H1 (cell line): ENCODE measurements around the gene PUS3. TPM values are rescaled to one million over a fixed set of nuclear protein-coding genes. Genes with fewer than 3 reads are reported as not detected.

Experiments
- CTCF ChIA-PET: fragments of 300-600 bp; sonication (Branson Sonifier 250); formaldehyde crosslinking; loops from one replicate; lab custom pipeline; 2021; ENCODE audit not compliant: partially characterized antibody; lab: Charles Lee
- POLR2A ChIA-PET: fragments of 300-600 bp; sonication (Branson Sonifier 250); formaldehyde crosslinking; loops from one replicate; lab custom pipeline; 2021; ENCODE audit warnings: inconsistent platforms; ENCODE audit not compliant: partially characterized antibody; lab: Charles Lee
- DNase-seq, 2 experiments: peaks; one replicate each; pipeline versions ENCODE4 v3.0.0 to v3.0.0-alpha.2; 2010 to 2022; ENCODE audit warnings: low spot score in 2 of 2, low read depth in 1 of 2, mixed read lengths in 1 of 2
- FAIRE-seq: peaks from 2 replicates; lab custom pipeline; 2011; peaks lifted over from hg19 to GRCh38; lab: Jason Lieb, UNC
- H2AFZ ChIP-seq: 2 replicates; pipeline ENCODE4 v1.8.1; 2012; ENCODE audit warnings: low read length, inconsistent platforms
- H2AK5ac ChIP-seq: 2 replicates; pipeline ENCODE4 v1.6.1; 2013; ENCODE audit warnings: low read depth, low read length
- H2BK120ac ChIP-seq: replicated peaks from 2 replicates; pipeline ENCODE3; 2013; ENCODE audit warnings: low read depth, low read length, inconsistent platforms
- H2BK12ac ChIP-seq: 2 replicates; pipeline ENCODE4 v1.6.1; 2013; ENCODE audit warnings: low read depth, low read length
- H2BK15ac ChIP-seq: 2 replicates; pipeline ENCODE4 v1.6.1; 2013; ENCODE audit warnings: low read length
- H2BK20ac ChIP-seq: 2 replicates; pipeline ENCODE4 v1.6.1; 2013; ENCODE audit warnings: low read length
- H2BK5ac ChIP-seq: 2 replicates; pipeline ENCODE4 v1.6.1; 2013; ENCODE audit warnings: low read depth, low read length
- H3K14ac ChIP-seq: 2 replicates; pipeline ENCODE4 v1.6.1; 2013; ENCODE audit warnings: inconsistent platforms; ENCODE audit not compliant: insufficient read length
- H3K18ac ChIP-seq: 2 replicates; pipeline ENCODE4 v1.6.1; 2013; ENCODE audit warnings: low read length; ENCODE audit errors: extremely low read depth
- H3K23ac ChIP-seq: 2 replicates; pipeline ENCODE4 v1.6.1; 2013; ENCODE audit warnings: inconsistent platforms; ENCODE audit not compliant: insufficient read length
- H3K23me2 ChIP-seq: 2 replicates; pipeline ENCODE4 v1.6.1; 2013; ENCODE audit warnings: low read depth, low read length
- H3K27ac ChIP-seq: 2 replicates; pipeline ENCODE4 v1.6.1; 2011; ENCODE audit warnings: low read depth, low read length, inconsistent platforms
- H3K27me3 ChIP-seq, 4 experiments: replicated peaks in 1 of 4; 1 replicate in 1 of 4; 2 replicates in 3 of 4; pipeline versions ENCODE4 v1.6.1 to v1.8.1; 2011 to 2013; ENCODE audit warnings: low read length in 3 of 4, mild to moderate bottlenecking in 3 of 4, inconsistent platforms in 2 of 4, mixed read lengths in 2 of 4, moderate library complexity in 1 of 4; ENCODE audit not compliant: control insufficient read depth in 3 of 4, insufficient read depth in 3 of 4; ENCODE audit errors: extremely low read depth in 1 of 4
- H3K36me3 ChIP-seq, 4 experiments: 2 replicates each; pipeline versions ENCODE4 v1.6.1 to v1.8.1; 2011 to 2013; ENCODE audit warnings: mild to moderate bottlenecking in 4 of 4, low read length in 3 of 4, moderate library complexity in 2 of 4, control low read depth in 1 of 4, inconsistent platforms in 1 of 4; ENCODE audit not compliant: insufficient read depth in 4 of 4, control insufficient read depth in 2 of 4
- H3K4ac ChIP-seq: replicated peaks from 2 replicates; pipeline ENCODE3; 2013; ENCODE audit warnings: low read length, low read depth, mixed read lengths, inconsistent platforms; ENCODE audit not compliant: insufficient read length
- H3K4me1 ChIP-seq, 4 experiments: replicated peaks in 1 of 4; 1 replicate in 1 of 4; 2 replicates in 3 of 4; pipeline versions ENCODE4 v1.6.1 to v1.8.1; 2011 to 2013; ENCODE audit warnings: low read length in 3 of 4, inconsistent platforms in 2 of 4, mixed read lengths in 1 of 4; ENCODE audit not compliant: insufficient read depth in 4 of 4, control insufficient read depth in 3 of 4
- H3K4me2 ChIP-seq, 2 experiments: 2 replicates each; pipeline versions ENCODE4 v1.6.1 to v1.8.1; 2011 to 2013; ENCODE audit warnings: low read depth in 2 of 2, low read length in 2 of 2, control low read depth in 1 of 2, inconsistent platforms in 1 of 2, mild to moderate bottlenecking in 1 of 2; ENCODE audit not compliant: insufficient read depth in 1 of 2
- H3K4me3 ChIP-seq, 4 experiments: fragments of 200-600, 300-600 bp in 1 of 4; sonication (generic), shearing (Covaris generic), sonication (Bioruptor Twin) in 1 of 4; 2 replicates each; pipeline versions ENCODE4 v1.5.1 to v1.8.1; 2011 to 2016; ENCODE audit warnings: low read length in 4 of 4, low read depth in 3 of 4, control low read depth in 2 of 4, inconsistent platforms in 2 of 4, mild to moderate bottlenecking in 2 of 4, mixed read lengths in 1 of 4, moderate library complexity in 1 of 4; ENCODE audit not compliant: insufficient read depth in 2 of 4; ENCODE audit errors: extremely low read depth in 1 of 4
- H3K56ac ChIP-seq: replicated peaks from 2 replicates; pipeline ENCODE3; 2013; ENCODE audit warnings: low read depth, mild to moderate bottlenecking, mixed read lengths, low read length, inconsistent platforms; ENCODE audit not compliant: insufficient read length
- H3K79me1 ChIP-seq: 2 replicates; pipeline ENCODE4 v1.6.1; 2013; ENCODE audit warnings: low read depth, low read length, control low read depth
- H3K79me2 ChIP-seq, 2 experiments: 2 replicates each; pipeline versions ENCODE4 v1.6.1 to v1.8.1; 2012 to 2013; ENCODE audit warnings: low read length in 2 of 2, mild to moderate bottlenecking in 2 of 2, inconsistent platforms in 1 of 2; ENCODE audit not compliant: insufficient read depth in 2 of 2, control insufficient read depth in 1 of 2
- H3K9ac ChIP-seq, 4 experiments: replicated peaks in 1 of 4; 1 replicate in 1 of 4; 2 replicates in 3 of 4; pipeline versions ENCODE4 v1.6.1 to v1.8.1; 2011 to 2013; ENCODE audit warnings: low read depth in 3 of 4, low read length in 3 of 4, control low read depth in 2 of 4, mild to moderate bottlenecking in 2 of 4, moderate library complexity in 2 of 4, inconsistent platforms in 1 of 4; ENCODE audit errors: extremely low read depth in 1 of 4
- H3K9me3 ChIP-seq, 2 experiments: 2 replicates each; pipeline versions ENCODE4 v1.6.1 to v1.8.1; 2012 to 2013; ENCODE audit warnings: mild to moderate bottlenecking in 2 of 2, moderate library complexity in 2 of 2, control low read depth in 1 of 2, inconsistent platforms in 1 of 2, low read depth in 1 of 2, low read length in 1 of 2, mixed read lengths in 1 of 2; ENCODE audit not compliant: insufficient read depth in 2 of 2
- H4K20me1 ChIP-seq, 2 experiments: replicated peaks in 1 of 2; 2 replicates each; pipeline versions ENCODE3 to v1.8.1; 2011 to 2013; ENCODE audit warnings: inconsistent platforms in 2 of 2, low read length in 2 of 2, mild to moderate bottlenecking in 1 of 2; ENCODE audit not compliant: insufficient read depth in 2 of 2, control insufficient read depth in 1 of 2
- H4K5ac ChIP-seq: 2 replicates; pipeline ENCODE4 v1.6.1; 2013; ENCODE audit warnings: low read length, low read depth, mixed read lengths, inconsistent platforms; ENCODE audit not compliant: insufficient read length
- H4K8ac ChIP-seq: 2 replicates; pipeline ENCODE4 v1.8.0; 2013; ENCODE audit warnings: mild to moderate bottlenecking, moderate library complexity, low read length, inconsistent platforms; ENCODE audit not compliant: insufficient read depth; ENCODE audit errors: extremely low read depth
- H4K91ac ChIP-seq: replicated peaks from 2 replicates; pipeline ENCODE3; 2013; ENCODE audit warnings: low read length, mixed read lengths, inconsistent platforms; ENCODE audit not compliant: insufficient read length
- BRCA1 ChIP-seq: IDR thresholded peaks from 2 replicates; pipeline ENCODE4 v1.6.1; 2012; ENCODE audit warnings: low read depth, low read length, improper control_type of control experiment
- CEBPB ChIP-seq: IDR thresholded peaks from 2 replicates; pipeline ENCODE4 v1.6.1; 2012; ENCODE audit warnings: low read depth, low read length
- EZH2 ChIP-seq: fragments of 200-600 bp; sonication (generic); IDR thresholded peaks from 2 replicates; pipeline ENCODE4 v1.7.1; 2012; ENCODE audit warnings: low read depth, mild to moderate bottlenecking, moderate library complexity, low read length, inconsistent platforms; ENCODE audit not compliant: severe bottlenecking
- HDAC2 ChIP-seq, 2 experiments: fragments of 300-600 bp in 1 of 2; sonication (generic) in 1 of 2; IDR thresholded peaks; 2 replicates each; pipeline ENCODE4 v1.6.1; 2011 to 2012; ENCODE audit warnings: low read depth in 2 of 2, low read length in 2 of 2, mild to moderate bottlenecking in 2 of 2, moderate library complexity in 2 of 2, borderline replicate concordance in 1 of 2, inconsistent platforms in 1 of 2
- KDM4A ChIP-seq: IDR thresholded peaks from one replicate; pipeline ENCODE4 v1.7.1; 2012; ENCODE audit warnings: low read depth, mild to moderate bottlenecking, moderate library complexity, low read length, inconsistent platforms; ENCODE audit not compliant: severe bottlenecking
- RAD21 ChIP-seq, 2 experiments: IDR thresholded peaks in 1 of 2; conservative IDR thresholded peaks in 1 of 2; 2 replicates each; pipeline ENCODE4 v1.6.1; 2011; ENCODE audit warnings: low read depth in 2 of 2, low read length in 2 of 2, improper control_type of control experiment in 1 of 2, inconsistent platforms in 1 of 2, mild to moderate bottlenecking in 1 of 2, moderate library complexity in 1 of 2
- RXRA ChIP-seq: IDR thresholded peaks from 2 replicates; pipeline ENCODE4 v1.6.1; 2011; ENCODE audit warnings: low read depth, mild to moderate bottlenecking, low read length, moderate library complexity; ENCODE audit not compliant: insufficient read depth
- SAP30 ChIP-seq: fragments of 300-600 bp; sonication (generic); IDR thresholded peaks from 2 replicates; pipeline ENCODE4 v1.7.1; 2012; ENCODE audit warnings: low read length, moderate library complexity, mild to moderate bottlenecking, inconsistent platforms; ENCODE audit not compliant: insufficient read depth, insufficient replicate concordance
- SIX5 ChIP-seq: IDR thresholded peaks from 2 replicates; pipeline ENCODE4 v1.6.1; 2011; ENCODE audit warnings: mild to moderate bottlenecking, low read depth, low read length
- SRF ChIP-seq: IDR thresholded peaks from 2 replicates; pipeline ENCODE4 v1.6.1; 2011; ENCODE audit warnings: mild to moderate bottlenecking, low read depth, low read length, moderate library complexity
- SUZ12 ChIP-seq: fragments of 200-600 bp; sonication (generic); IDR thresholded peaks from 2 replicates; pipeline ENCODE4 v1.6.1; 2012; ENCODE audit warnings: mild to moderate bottlenecking, inconsistent platforms, low read length, moderate library complexity, mixed read lengths
- TAF7 ChIP-seq: optimal IDR thresholded peaks from 2 replicates; pipeline ENCODE3; 2011; ENCODE audit warnings: low read depth, mild to moderate bottlenecking, inconsistent platforms, low read length, moderate library complexity, borderline replicate concordance
- WGBS, 2 experiments: shearing (Covaris generic) in 1 of 2; methylation state at CpG; one replicate each; pipeline versions ENCODE4 v1.1.6 to v1.1.7; 2013 to 2015; ENCODE audit warnings: low lambda C conversion rate in 2 of 2, mixed read lengths in 2 of 2, inconsistent platforms in 1 of 2, low coverage in 1 of 2, missing lambda C conversion rate in 1 of 2; ENCODE audit not compliant: insufficient replicate concordance in 2 of 2, insufficient coverage in 1 of 2, insufficient read length in 1 of 2; ENCODE audit errors: extremely low coverage in 1 of 2, missing lambda C conversion rate in 1 of 2; 5-methylcytosine and 5-hydroxymethylcytosine counted together
- polyA plus RNA-seq, 7 experiments: library from polyadenylated mRNA; depleted of rRNA in 3 of 7; stranded (reverse) in 5 of 7; unstranded in 2 of 7; fragments of >200 nt in 5 of 7; fragments of 200-250 nt in 2 of 7; gene quantifications; 1 replicate in 5 of 7; 2 replicates in 1 of 7; 4 replicates in 1 of 7; pipeline versions ENCODE4 v1.2.1 to v1.2.3, GENCODE V29; 2011 to 2013; ENCODE audit warnings: missing spikeins in 2 of 7, mixed read lengths in 2 of 7
- total RNA-seq: library from RNA; stranded (reverse); fragmentation: NEBNext Ultra II Directional; extraction: Animal tissue kit (Norgen Biotek cat#: 25700); gene quantifications from 2 replicates; pipeline ENCODE4 v1.2.1, GENCODE V29; 2021
- TF ChIP-seq, protein P1 (sequence below): IDR thresholded peaks from 2 replicates; pipeline ENCODE4 v1.6.1; 2012; ENCODE audit warnings: inconsistent platforms

PUS3 gene
- total and polyA plus RNA-seq, 2 of the 8 experiments (the other 6 are each of a cell fraction or from before 2014, with no cell fraction given): 8.7 to 22.6 TPM

DNA sequence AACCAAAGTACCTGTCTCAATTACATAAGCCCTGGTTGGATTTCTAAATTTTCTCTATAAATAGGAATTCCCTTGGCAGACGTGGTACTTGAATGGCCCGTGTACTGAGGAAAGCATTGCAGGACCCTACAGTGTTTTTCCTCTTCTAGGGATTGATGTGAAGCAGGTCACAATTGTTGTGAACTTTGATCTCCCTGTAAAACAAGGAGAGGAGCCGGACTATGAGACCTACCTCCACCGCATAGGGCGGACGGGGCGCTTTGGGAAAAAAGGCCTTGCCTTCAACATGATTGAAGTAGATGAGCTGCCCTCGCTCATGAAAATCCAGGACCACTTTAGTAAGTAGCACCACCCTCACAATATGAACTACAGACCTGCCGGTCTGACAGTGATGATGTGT lies 18.0 kb upstream of the PUS3 start:
- no peak overlapping the region for H2BK15ac ChIP-seq
- no peaks in the 10 kb centered on the region for H3K9me3 ChIP-seq
- H2BK5ac ChIP-seq: no peak overlapping the region
- 80% methylated on average over 9 of the region's 9 CpGs; no CpG with 5 or more reads in 1 of the 2 experiments for WGBS, 2 experiments
- no peak overlapping the region for H3K14ac ChIP-seq
- no peak overlapping the region for H2BK12ac ChIP-seq
- no peaks in the 10 kb centered on the region for H3K4me1 ChIP-seq
- FAIRE-seq (no peak), DNase-seq (no peak)
- no peaks in the 10 kb centered on the region; a peak in 1 of 8 replicates for H3K36me3 ChIP-seq
- H3K56ac ChIP-seq: no peak overlapping the region
- no peaks in the 10 kb centered on the region; a peak in 2 of 7 replicates for H3K27me3 ChIP-seq
- no peak overlapping the region for H4K91ac ChIP-seq
- no peak overlapping the region for H3K4me3 ChIP-seq
- no peak overlapping the region for H4K5ac ChIP-seq
- H2AFZ ChIP-seq: no peak overlapping the region
- H3K79me1 ChIP-seq: no peaks in the 10 kb centered on the region
- no peak overlapping the region for H4K8ac ChIP-seq
- no peak overlapping the region for H3K4me2 ChIP-seq
- no peak overlapping the region for H3K4ac ChIP-seq
- no peaks in the 10 kb centered on the region for H3K23me2 ChIP-seq
- H4K20me1 ChIP-seq: no peaks in the 10 kb centered on the region
- H2BK120ac ChIP-seq: no peak overlapping the region
- ChIA-PET POLR2A (no interaction called here), CTCF (interaction anchor here (0.7 to 5.8 kb wide), 11 partner anchors 9 to 270 kb away, joined by 3 to 118 read pairs (median 4); partner anchors contain the start of gene DDX25)
- H3K9ac ChIP-seq: no peak overlapping the region
- no peak overlapping the region for H3K27ac ChIP-seq
- H3K23ac ChIP-seq: no peak overlapping the region
- no peak overlapping the region for H2BK20ac ChIP-seq
- no peak overlapping the region for H3K18ac ChIP-seq
- no peak overlapping the region for H2AK5ac ChIP-seq
- no peaks in the 10 kb centered on the region for H3K79me2 ChIP-seq
- TF ChIP-seq HDAC2 (IDR thresholded peaks at IDR 0.05; ENCODE audit: borderline replicate concordance in 1 of 2, low read depth in 2 of 2, low read length in 2 of 2) (no peak), SUZ12 (no peak), SAP30 (no peak), SIX5 (no peak), KDM4A (no peak), RAD21 (IDR thresholded peaks at IDR 0.05 in 1 of 2, conservative IDR thresholded peaks at IDR 0.05 in 1 of 2; ENCODE audit: low read depth in 2 of 2, low read length in 2 of 2) (no peak), RXRA (no peak), TAF7 (no peak), CEBPB (no peak), SRF (no peak), EZH2 (no peak), BRCA1 (no peak)
- TF ChIP-seq, protein P1, sequence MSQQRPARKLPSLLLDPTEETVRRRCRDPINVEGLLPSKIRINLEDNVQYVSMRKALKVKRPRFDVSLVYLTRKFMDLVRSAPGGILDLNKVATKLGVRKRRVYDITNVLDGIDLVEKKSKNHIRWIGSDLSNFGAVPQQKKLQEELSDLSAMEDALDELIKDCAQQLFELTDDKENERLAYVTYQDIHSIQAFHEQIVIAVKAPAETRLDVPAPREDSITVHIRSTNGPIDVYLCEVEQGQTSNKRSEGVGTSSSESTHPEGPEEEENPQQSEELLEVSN: no peak
